NCI-H1694 (cell line): Measurements from ENCODE around the gene FAM53B.

Source experiments
- DNase-seq: peaks from one replicate; lab custom pipeline; 2025; lab: John Stamatoyannopoulos, UW

The FAM53B gene

GRCh38 chr10:124575107-124576035 is 168.8 kb downstream of the FAM53B start:
- no peak for DNase-seq

GRCh38 chr10:124574456-124575070 is 169.6 kb downstream of the FAM53B start:
- no peak for DNase-seq

- peak; percentile 32 for DNase-seq
Observed at GRCh38 chr10:124573726-124574455, 170.3 kb downstream of the FAM53B start.

GRCh38 chr10:124572751-124573150 is 171.4 kb downstream of the FAM53B start:
- no peak for DNase-seq

- DNase-seq: no peak
Observed at GRCh38 chr10:124570646-124571045, 173.5 kb downstream of the FAM53B start.

GRCh38 chr10:124569623-124570470 is 174.3 kb downstream of the FAM53B start:
- DNase-seq: no peak
